Stimulated activated CD8-positive, alpha-beta memory T cell treated with anti-CD3 and anti-CD28 coated beads, Interleukin-2, amount 100 ng/mL, for 48 hours (primary cell): ENCODE measurements around the gene PDCD1.
"Not testable (repeated sequence)": the region's sequence is repeated elsewhere in the genome, so short reads cannot be mapped to it uniquely, and the experiment has no call there.

ENCODE experiments used
- DNase-seq, 2 donors: peaks; one replicate each; pipeline ENCODE4 v3.0.0-alpha.2; 2020; ENCODE audit warnings: low read depth in 2 of 2

The PDCD1 gene

GRCh38 chr2:241800198-241800903 lies 58.3 kb downstream of the PDCD1 start:
- DNase-seq: not testable (repeated sequence)
